Measurements from ENCODE around the gene ZNF280B. TPM values are rescaled to one million over a fixed set of nuclear protein-coding genes. Genes with fewer than 3 reads are reported as not detected.

ZNF280B gene
- total RNA-seq, 1 experiment from 2014 or later: 8.2 TPM

DNA sequence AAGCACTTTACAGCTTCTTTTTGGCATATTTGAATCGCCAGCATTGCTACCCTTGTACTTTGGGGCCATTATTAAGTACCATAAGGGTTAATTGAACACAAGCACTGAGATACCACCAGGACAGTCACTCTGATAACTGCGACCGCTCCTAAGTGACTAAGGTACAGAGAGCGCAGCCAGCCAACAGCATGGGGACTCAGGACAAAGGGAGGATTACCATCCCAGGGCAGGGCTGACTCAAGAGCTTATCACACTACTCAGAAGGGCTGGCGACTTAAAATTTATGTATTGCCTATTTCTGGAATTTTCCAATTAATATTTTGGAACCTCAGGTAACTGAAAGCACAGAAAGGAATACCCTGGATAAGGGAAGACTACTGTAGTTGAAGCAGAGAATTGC is 11.0 kb upstream of the ZNF280B start:
- Histone ChIP-seq H3K4me2 (ENCODE audit: insufficient read depth, insufficient read length, low read length) (no peak overlapping the region), H2AK5ac (ENCODE audit: insufficient read length, low read length) (no peak overlapping the region), H2BK120ac (ENCODE audit: low read depth, low read length, poor library complexity, severe bottlenecking) (no peak overlapping the region), H3K79me2 (ENCODE audit: insufficient read depth, low read length) (no peaks in the 10 kb centered on the region), H3K56ac (ENCODE audit: insufficient read length, low read depth, low read length) (no peak overlapping the region), H4K8ac (replicated peaks; ENCODE audit: insufficient read length, low read depth, low read length) (no peak overlapping the region), H2BK12ac (ENCODE audit: insufficient read length, low read depth, low read length) (no peak overlapping the region), H4K20me1 (ENCODE audit: control insufficient read depth, insufficient read depth, insufficient read length) (no peaks in the 10 kb centered on the region), H3K14ac (ENCODE audit: insufficient read depth, low read length) (no peak overlapping the region), H2BK15ac (ENCODE audit: low read depth, low read length) (no peak overlapping the region), H2BK5ac (ENCODE audit: insufficient read length, low read length) (no peak overlapping the region), H3K4me1 (ENCODE audit: insufficient read depth, low read length) (no peaks in the 10 kb centered on the region), H3K4ac (ENCODE audit: low read depth, low read length) (no peak overlapping the region), H3K23ac (ENCODE audit: insufficient read length, low read depth, low read length) (no peak overlapping the region), H3K23me2 (ENCODE audit: insufficient read length, low read depth, low read length, poor library complexity, severe bottlenecking) (no peaks in the 10 kb centered on the region), H3K9ac (ENCODE audit: extremely low read depth, insufficient read length, low read length) (no peak overlapping the region), H3K27me3 (ENCODE audit: insufficient read depth, low read length) (peaks cover 5% of the 10 kb centered on the region; the same call in 1 of the 2 replicates), H2AFZ (ENCODE audit: low read length) (no peak overlapping the region), H4K5ac (ENCODE audit: insufficient read length, low read depth, low read length) (no peak overlapping the region), H3K18ac (ENCODE audit: insufficient read length, low read depth, low read length) (no peak overlapping the region), H4K91ac (ENCODE audit: insufficient read length, low read depth, low read length) (no peak overlapping the region), H3K9me3 (ENCODE audit: control insufficient read depth, low read depth, low read length) (no peaks in the 10 kb centered on the region), H2BK20ac (ENCODE audit: low read depth, low read length, poor library complexity, severe bottlenecking) (no peak overlapping the region), H3K27ac (ENCODE audit: insufficient read length, low read depth, low read length) (no peak overlapping the region), H3K79me1 (ENCODE audit: insufficient read depth, low read depth, low read length, poor library complexity, severe bottlenecking) (no peaks in the 10 kb centered on the region), H3T11ph (ENCODE audit: low read length) (no peak overlapping the region)
- Mint-ChIP-seq H3K9me3 (peaks cover 0 to 10% of the 10 kb centered on the region in 2 experiments; a peak in 1 of 5 replicates), H3K36me3 (ENCODE audit: insufficient read depth in 1 of 3, low read depth in 3 of 3) (no peaks in the 10 kb centered on the region), H3K4me1 (peaks cover 12 to 16% of the 10 kb centered on the region in 2 experiments), H3K27ac (no peak overlapping the region), H3K4me3 (0 out of 5 replicates have a peak overlapping the region, but pooled peaks of 1 of the 2 experiments have one; percentile 9), H3K27me3 (ENCODE audit: low read depth) (peaks cover 91% of the 10 kb centered on the region)
- TF ChIP-seq, protein P1, sequence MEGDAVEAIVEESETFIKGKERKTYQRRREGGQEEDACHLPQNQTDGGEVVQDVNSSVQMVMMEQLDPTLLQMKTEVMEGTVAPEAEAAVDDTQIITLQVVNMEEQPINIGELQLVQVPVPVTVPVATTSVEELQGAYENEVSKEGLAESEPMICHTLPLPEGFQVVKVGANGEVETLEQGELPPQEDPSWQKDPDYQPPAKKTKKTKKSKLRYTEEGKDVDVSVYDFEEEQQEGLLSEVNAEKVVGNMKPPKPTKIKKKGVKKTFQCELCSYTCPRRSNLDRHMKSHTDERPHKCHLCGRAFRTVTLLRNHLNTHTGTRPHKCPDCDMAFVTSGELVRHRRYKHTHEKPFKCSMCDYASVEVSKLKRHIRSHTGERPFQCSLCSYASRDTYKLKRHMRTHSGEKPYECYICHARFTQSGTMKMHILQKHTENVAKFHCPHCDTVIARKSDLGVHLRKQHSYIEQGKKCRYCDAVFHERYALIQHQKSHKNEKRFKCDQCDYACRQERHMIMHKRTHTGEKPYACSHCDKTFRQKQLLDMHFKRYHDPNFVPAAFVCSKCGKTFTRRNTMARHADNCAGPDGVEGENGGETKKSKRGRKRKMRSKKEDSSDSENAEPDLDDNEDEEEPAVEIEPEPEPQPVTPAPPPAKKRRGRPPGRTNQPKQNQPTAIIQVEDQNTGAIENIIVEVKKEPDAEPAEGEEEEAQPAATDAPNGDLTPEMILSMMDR (conservative IDR thresholded peaks at IDR 0.05): no peak
- DNase-seq: no peak
- WGBS (ENCODE audit: extremely low coverage, insufficient read length, low lambda C conversion rate): no CpG with 5 or more reads among the region's 5 CpGs
